GM20000 (cell line): ENCODE data around the gene SPC24.

Source experiments
- DNase-seq: peaks from one replicate; pipeline ENCODE4 v3.0.0; 2012; ENCODE audit warnings: low spot score
- CTCF ChIP-seq: IDR thresholded peaks from 2 replicates; pipeline ENCODE4 v1.5.1; 2012; ENCODE audit warnings: mild to moderate bottlenecking, control low read depth; ENCODE audit errors: extremely low read depth, missing control alignments

Gene SPC24, protein sequence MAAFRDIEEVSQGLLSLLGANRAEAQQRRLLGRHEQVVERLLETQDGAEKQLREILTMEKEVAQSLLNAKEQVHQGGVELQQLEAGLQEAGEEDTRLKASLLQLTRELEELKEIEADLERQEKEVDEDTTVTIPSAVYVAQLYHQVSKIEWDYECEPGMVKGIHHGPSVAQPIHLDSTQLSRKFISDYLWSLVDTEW

DNA sequence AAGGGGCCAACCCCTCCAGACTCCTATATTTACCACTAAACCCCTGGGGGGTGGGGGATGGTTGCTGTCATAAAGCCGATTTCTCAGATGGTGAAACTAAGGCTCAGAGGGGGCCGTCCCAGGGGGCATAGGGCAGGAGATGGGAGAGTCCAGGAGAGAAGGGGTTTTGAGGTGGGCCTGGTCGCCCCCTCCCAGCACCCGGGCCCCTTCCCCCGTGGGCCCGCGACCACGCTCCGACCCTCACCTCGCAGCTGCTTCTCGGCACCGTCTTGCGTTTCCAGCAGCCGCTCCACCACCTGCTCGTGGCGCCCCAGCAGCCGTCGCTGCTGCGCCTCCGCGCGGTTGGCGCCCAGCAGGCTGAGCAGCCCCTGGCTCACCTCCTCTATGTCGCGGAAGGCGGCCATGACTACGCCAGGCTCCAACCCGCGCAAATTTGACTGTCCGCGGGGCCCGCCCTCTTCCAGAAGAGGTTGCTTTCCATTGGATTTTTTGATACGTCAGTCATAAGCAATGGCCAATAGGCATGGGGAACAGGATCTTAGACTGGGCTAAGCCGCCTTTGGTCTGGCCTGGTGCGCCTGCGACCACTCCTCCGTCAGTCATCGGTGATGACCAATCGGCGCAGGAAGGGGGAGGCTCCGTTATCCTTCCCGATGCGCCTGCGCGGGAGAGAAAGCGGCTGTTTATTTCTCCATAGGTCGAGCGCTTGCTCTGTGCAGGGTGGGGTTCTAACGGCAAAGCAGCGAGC is at the start of gene SPC24:
Gene SPC24 (minus strand): TSS at position 410 of the 748 bp plus-strand sequence. CDS start 6 bp downstream, at position 404.
- no peak for TF ChIP-seq CTCF
- peak; percentile 100 for DNase-seq

DNA sequence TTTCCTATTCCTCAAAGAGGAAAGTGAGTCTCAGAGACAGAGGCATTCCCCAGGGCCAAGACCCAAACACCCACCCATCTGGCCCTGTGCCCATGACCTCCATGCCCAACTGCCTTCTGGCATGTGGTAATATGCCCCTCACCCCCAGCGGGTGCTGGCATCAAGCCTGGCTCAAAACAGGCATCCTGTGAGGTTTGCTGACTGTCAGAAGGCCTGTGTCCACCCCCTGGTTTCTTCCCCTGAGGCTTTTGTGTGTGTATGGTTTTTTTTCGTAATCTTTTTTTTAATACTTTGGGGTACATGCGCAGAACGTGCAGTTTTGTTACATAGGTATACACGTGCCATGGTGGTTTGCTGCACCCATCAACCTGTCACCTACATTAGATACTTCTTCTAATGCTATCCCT is 49.4 kb upstream of the SPC24 start:
- DNase-seq: no peak
- TF ChIP-seq CTCF: no peak

GRCh38 chr19:11204076-11204602 is 48.6 kb upstream of the SPC24 start:
- no peak for TF ChIP-seq CTCF
- no peak for DNase-seq

DNA sequence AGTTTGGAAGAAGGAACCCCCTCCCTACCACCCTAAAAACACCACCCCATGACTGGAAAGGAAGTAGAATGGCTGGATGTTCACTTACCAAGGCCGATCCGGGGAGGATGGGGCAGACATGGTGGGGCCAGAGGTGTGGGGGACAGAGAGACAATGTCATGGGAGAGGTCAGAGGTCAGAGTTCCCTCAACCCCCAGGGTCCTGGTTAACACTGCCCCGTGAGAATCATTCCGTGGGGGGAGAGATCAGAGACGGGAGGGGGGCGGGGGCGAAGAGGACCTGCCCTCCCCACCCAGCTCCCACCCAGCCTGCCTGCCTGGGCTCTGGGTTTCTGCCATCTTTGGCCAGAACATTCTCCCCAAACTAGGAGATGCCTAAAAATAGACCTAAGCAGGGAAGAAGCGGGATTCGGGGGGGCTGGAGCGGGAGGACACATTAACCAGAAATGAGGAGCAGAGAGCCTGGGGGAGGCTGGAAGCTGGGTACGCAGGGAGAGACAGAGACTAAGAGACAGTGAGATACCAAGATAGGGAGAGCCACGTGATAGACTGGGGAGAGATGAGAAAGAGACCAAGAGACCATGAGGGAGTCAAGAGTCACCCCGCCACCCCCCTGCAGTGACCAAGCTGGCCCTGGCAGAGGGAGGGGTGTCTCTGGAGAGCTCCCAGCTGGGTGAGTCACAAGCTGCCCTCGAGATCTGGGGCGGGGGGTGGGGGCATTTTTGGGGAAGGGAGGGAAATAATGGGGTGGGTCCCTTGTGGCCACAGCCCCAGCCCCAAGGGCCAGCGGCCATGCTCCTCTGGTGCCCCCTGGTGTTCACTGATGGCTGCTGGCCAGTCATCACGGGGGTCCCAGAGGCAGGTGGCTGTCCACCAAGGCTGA is 47.9 kb upstream of the SPC24 start:
- peak; percentile 80 for DNase-seq
- TF ChIP-seq CTCF: peak; percentile 50

DNA sequence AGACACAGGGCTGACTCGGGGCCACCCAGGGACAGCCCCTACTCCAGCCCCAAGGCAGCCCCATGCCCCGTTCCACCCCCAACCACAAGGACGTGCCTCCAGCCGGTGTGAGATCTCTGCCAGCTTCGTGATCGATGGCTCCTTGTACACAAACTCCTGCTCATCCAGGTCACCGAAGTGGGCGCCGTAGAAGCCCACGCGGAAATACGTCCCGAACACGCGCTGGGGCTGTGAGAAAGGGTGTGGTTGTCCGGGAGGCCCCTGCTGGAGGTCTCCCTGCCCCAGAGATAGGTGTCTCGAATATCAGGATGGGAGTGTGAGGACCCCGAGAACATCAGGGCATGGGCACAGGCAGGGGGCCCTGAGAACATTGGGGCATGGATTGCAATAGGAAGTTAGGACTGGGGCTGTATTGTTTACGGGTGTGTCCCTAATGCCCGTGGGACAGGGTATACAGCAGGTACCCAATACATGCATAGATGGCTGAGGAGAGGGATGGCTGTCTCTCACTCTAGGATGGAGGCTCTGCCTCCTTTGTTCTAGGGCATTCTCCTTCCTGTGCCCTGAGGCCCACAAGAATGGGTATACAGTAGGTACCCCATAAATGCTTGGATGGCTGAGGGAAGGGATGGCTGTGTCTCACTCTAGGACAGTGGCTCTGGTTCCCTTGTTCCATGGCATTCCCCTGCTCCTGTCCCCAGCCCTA is 47.1 kb upstream of the SPC24 start:
- no peak for DNase-seq
- no peak for TF ChIP-seq CTCF

- TF ChIP-seq CTCF: no peak
- DNase-seq: no peak
These were observed 46.2 kb upstream of the SPC24 start for GRCh38 chr19:11201791-11202190.
